H9 (cell line): ENCODE data around the gene FBXL19. TPM values are rescaled to one million over a fixed set of nuclear protein-coding genes. Genes with fewer than 3 reads are reported as not detected.

ENCODE experiments used
- DNase-seq: peaks from one replicate; pipeline ENCODE4 v3.0.0-alpha.2; 2017
- H2AFZ ChIP-seq: one replicate; pipeline ENCODE4 v1.6.1; 2013; ENCODE audit warnings: mild to moderate bottlenecking, low read length, control low read depth, moderate library complexity
- H2AK5ac ChIP-seq: 2 replicates; pipeline ENCODE4 v1.6.1; 2013; ENCODE audit warnings: low read length, control low read depth, mixed read lengths; ENCODE audit not compliant: insufficient read length
- H2BK120ac ChIP-seq: one replicate; pipeline ENCODE4 v1.6.1; 2013; ENCODE audit warnings: low read depth, mild to moderate bottlenecking, low read length, control low read depth, inconsistent platforms; ENCODE audit not compliant: poor library complexity, severe bottlenecking
- H2BK12ac ChIP-seq: 2 replicates; pipeline ENCODE4 v1.6.1; 2013; ENCODE audit warnings: low read length, control low read depth, mixed read lengths, low read depth; ENCODE audit not compliant: insufficient read length
- H2BK15ac ChIP-seq: 2 replicates; pipeline ENCODE4 v1.6.1; 2013; ENCODE audit warnings: low read depth, low read length, control low read depth
- H2BK20ac ChIP-seq: one replicate; pipeline ENCODE4 v1.6.1; 2013; ENCODE audit warnings: low read depth, mild to moderate bottlenecking, low read length, control low read depth, inconsistent platforms; ENCODE audit not compliant: poor library complexity, severe bottlenecking
- H2BK5ac ChIP-seq: 2 replicates; pipeline ENCODE4 v1.6.1; 2013; ENCODE audit warnings: low read length, control low read depth, mixed read lengths; ENCODE audit not compliant: insufficient read length
- H3K14ac ChIP-seq: 2 replicates; pipeline ENCODE4 v1.6.1; 2013; ENCODE audit warnings: low read length, control low read depth; ENCODE audit not compliant: insufficient read depth
- H3K18ac ChIP-seq: 2 replicates; pipeline ENCODE4 v1.6.1; 2013; ENCODE audit warnings: low read depth, mild to moderate bottlenecking, mixed read lengths, low read length, control low read depth; ENCODE audit not compliant: insufficient read length
- H3K23ac ChIP-seq: 2 replicates; pipeline ENCODE4 v1.6.1; 2013; ENCODE audit warnings: low read length, control low read depth, mixed read lengths, low read depth; ENCODE audit not compliant: insufficient read length
- H3K23me2 ChIP-seq: 2 replicates; pipeline ENCODE4 v1.6.1; 2013; ENCODE audit warnings: low read depth, mild to moderate bottlenecking, mixed read lengths, low read length, control low read depth; ENCODE audit not compliant: insufficient read length, poor library complexity, severe bottlenecking
- H3K27ac ChIP-seq: 2 replicates; pipeline ENCODE4 v1.5.1; 2013; ENCODE audit warnings: low read length, control low read depth, mixed read lengths, low read depth; ENCODE audit not compliant: insufficient read length
- H3K27me3 ChIP-seq: 2 replicates; pipeline ENCODE4 v1.6.1; 2013; ENCODE audit warnings: low read length, control low read depth, inconsistent platforms; ENCODE audit not compliant: insufficient read depth
- H3K4ac ChIP-seq: 2 replicates; pipeline ENCODE4 v1.6.1; 2013; ENCODE audit warnings: low read depth, mild to moderate bottlenecking, control low read depth, inconsistent platforms, low read length, moderate library complexity
- H3K4me1 ChIP-seq: 2 replicates; pipeline ENCODE4 v1.6.1; 2013; ENCODE audit warnings: low read length, control low read depth, inconsistent platforms; ENCODE audit not compliant: insufficient read depth
- H3K4me2 ChIP-seq: 2 replicates; pipeline ENCODE4 v1.6.1; 2013; ENCODE audit warnings: low read length, control low read depth, mixed read lengths; ENCODE audit not compliant: insufficient read length, insufficient read depth
- H3K56ac ChIP-seq: 2 replicates; pipeline ENCODE4 v1.6.1; 2013; ENCODE audit warnings: low read depth, mild to moderate bottlenecking, mixed read lengths, low read length, control low read depth; ENCODE audit not compliant: insufficient read length
- H3K79me1 ChIP-seq: 2 replicates; pipeline ENCODE4 v1.6.1; 2013; ENCODE audit warnings: low read depth, mild to moderate bottlenecking, moderate library complexity, low read length, control low read depth, inconsistent platforms; ENCODE audit not compliant: insufficient read depth, poor library complexity, severe bottlenecking
- H3K79me2 ChIP-seq: 2 replicates; pipeline ENCODE4 v1.6.1; 2013; ENCODE audit warnings: low read length, control low read depth, inconsistent platforms; ENCODE audit not compliant: insufficient read depth
- H3K9ac ChIP-seq: 2 replicates; pipeline ENCODE4 v1.6.1; 2013; ENCODE audit warnings: low read length, control low read depth, mixed read lengths; ENCODE audit not compliant: insufficient read length; ENCODE audit errors: extremely low read depth
- H3K9me3 ChIP-seq: one replicate; pipeline ENCODE4 v1.6.1; 2013; ENCODE audit warnings: low read depth, low read length, inconsistent platforms; ENCODE audit not compliant: control insufficient read depth
- H3T11ph ChIP-seq: one replicate; pipeline ENCODE4 v1.6.1; 2013; ENCODE audit warnings: mild to moderate bottlenecking, low read length, control low read depth, inconsistent platforms
- H4K20me1 ChIP-seq: one replicate; pipeline ENCODE4 v1.6.1; 2013; ENCODE audit not compliant: control insufficient read depth, insufficient read length, insufficient read depth
- H4K5ac ChIP-seq: 2 replicates; pipeline ENCODE4 v1.6.1; 2013; ENCODE audit warnings: low read depth, mild to moderate bottlenecking, mixed read lengths, low read length, control low read depth; ENCODE audit not compliant: insufficient read length
- H4K8ac ChIP-seq: replicated peaks from 2 replicates; pipeline ENCODE4 v1.6.1; 2013; ENCODE audit warnings: low read length, control low read depth, mixed read lengths, low read depth; ENCODE audit not compliant: insufficient read length
- H4K91ac ChIP-seq: 2 replicates; pipeline ENCODE4 v1.6.1; 2013; ENCODE audit warnings: low read depth, mild to moderate bottlenecking, moderate library complexity, mixed read lengths, low read length, control low read depth; ENCODE audit not compliant: insufficient read length
- H3K27ac Mint-ChIP-seq, 3 experiments: 2 replicates in 2 of 3; 3 replicates in 1 of 3; pipeline ENCODE4 v1.8.0; 2020 to 2021; ENCODE audit warnings: mixed read lengths in 3 of 3, mild to moderate bottlenecking in 1 of 3, moderate library complexity in 1 of 3
- H3K27me3 Mint-ChIP-seq: 2 replicates; pipeline ENCODE4 v1.8.0; 2021; ENCODE audit warnings: low read depth, mild to moderate bottlenecking, moderate library complexity, mixed read lengths
- H3K36me3 Mint-ChIP-seq, 3 experiments: 2 replicates in 2 of 3; 3 replicates in 1 of 3; pipeline ENCODE4 v1.8.0; 2020 to 2021; ENCODE audit warnings: low read depth in 3 of 3, mixed read lengths in 3 of 3; ENCODE audit not compliant: insufficient read depth in 1 of 3
- H3K4me1 Mint-ChIP-seq, 2 experiments: 2 replicates each; pipeline ENCODE4 v1.8.0; 2020; ENCODE audit warnings: mixed read lengths in 2 of 2
- H3K4me3 Mint-ChIP-seq, 2 experiments: 2 replicates in 1 of 2; 3 replicates in 1 of 2; pipeline ENCODE4 v1.8.0; 2020 to 2021; ENCODE audit warnings: mild to moderate bottlenecking in 2 of 2, mixed read lengths in 2 of 2, moderate library complexity in 1 of 2
- H3K9me3 Mint-ChIP-seq, 2 experiments: 2 replicates in 1 of 2; 3 replicates in 1 of 2; pipeline ENCODE4 v1.8.0; 2020; ENCODE audit warnings: mild to moderate bottlenecking in 2 of 2, mixed read lengths in 2 of 2, moderate library complexity in 1 of 2
- WGBS: extraction: QIAGEN DNeasy Blood & Tissue Kit; methylation state at CpG from one replicate; pipeline ENCODE4 v1.1.7; 2013; ENCODE audit warnings: missing lambda C conversion rate, low lambda C conversion rate, mixed read lengths; ENCODE audit not compliant: insufficient read length; ENCODE audit errors: extremely low coverage; 5-methylcytosine and 5-hydroxymethylcytosine counted together
- total RNA-seq: library from RNA; stranded (reverse); gene quantifications from 2 replicates; pipeline ENCODE4 v1.2.1, GENCODE V29; 2021
- TF ChIP-seq, protein P1 (sequence below): fragments of 200-600 bp; sonication (generic); conservative IDR thresholded peaks from 3 replicates; pipeline ENCODE4 v1.8.0; 2021; ENCODE audit warnings: antibody characterized with exemption, mild to moderate bottlenecking

FBXL19 gene
- total RNA-seq, 1 experiment from 2014 or later = 66.8 TPM

DNA sequence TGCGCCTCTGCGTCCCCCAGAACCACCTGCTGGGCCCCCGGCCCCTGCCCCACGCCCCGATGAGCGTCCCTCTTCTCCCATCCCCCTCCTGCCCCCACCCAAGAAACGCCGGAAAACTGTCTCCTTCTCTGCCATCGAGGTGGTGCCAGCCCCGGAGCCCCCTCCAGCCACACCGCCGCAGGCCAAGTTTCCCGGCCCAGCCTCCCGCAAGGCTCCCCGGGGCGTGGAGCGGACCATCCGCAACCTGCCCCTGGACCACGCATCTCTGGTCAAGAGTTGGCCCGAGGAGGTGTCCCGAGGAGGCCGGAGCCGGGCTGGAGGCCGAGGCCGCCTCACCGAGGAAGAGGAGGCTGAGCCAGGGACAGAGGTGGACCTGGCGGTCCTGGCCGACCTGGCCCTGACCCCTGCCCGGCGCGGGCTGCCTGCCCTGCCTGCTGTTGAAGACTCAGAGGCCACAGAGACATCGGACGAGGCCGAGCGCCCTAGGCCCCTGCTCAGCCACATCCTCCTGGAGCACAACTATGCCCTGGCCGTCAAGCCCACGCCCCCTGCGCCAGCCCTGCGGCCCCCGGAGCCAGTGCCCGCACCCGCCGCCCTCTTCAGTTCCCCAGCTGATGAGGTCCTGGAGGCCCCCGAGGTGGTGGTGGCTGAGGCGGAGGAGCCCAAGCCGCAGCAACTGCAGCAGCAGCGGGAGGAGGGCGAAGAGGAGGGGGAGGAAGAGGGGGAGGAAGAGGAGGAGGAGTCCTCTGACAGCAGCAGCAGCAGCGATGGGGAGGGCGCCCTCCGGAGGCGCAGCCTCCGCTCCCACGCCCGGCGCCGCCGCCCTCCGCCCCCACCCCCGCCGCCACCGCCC is 56.0 kb downstream of the FBXL19 start:
- peaks cover 38 to 77% (median 70%) of the 10 kb centered on the region in 3 experiments for H3K36me3 Mint-ChIP-seq
- H3K9me3 ChIP-seq = no peaks in the 10 kb centered on the region
- DNase-seq = no peak

More for the DNA sequence above, 56.0 kb downstream of the FBXL19 start:
- Histone ChIP-seq H3K4me1 (no peaks in the 10 kb centered on the region), H2AK5ac (no peak overlapping the region), H3K18ac (no peak overlapping the region), H3K27me3 (no peaks in the 10 kb centered on the region), H2BK5ac (no peak overlapping the region), H4K20me1 (no peaks in the 10 kb centered on the region), H3K4ac (no peak overlapping the region), H3K79me1 (no peaks in the 10 kb centered on the region), H3K79me2 (no peaks in the 10 kb centered on the region), H3K14ac (no peak overlapping the region), H4K91ac (no peak overlapping the region), H3K27ac (no peak overlapping the region), H3K56ac (no peak overlapping the region), H2BK15ac (no peak overlapping the region), H3K4me2 (no peak overlapping the region), H4K8ac (no peak overlapping the region), H3K23ac (no peak overlapping the region), H2BK20ac (no peak overlapping the region), H3K23me2 (no peaks in the 10 kb centered on the region), H3K9ac (no peak overlapping the region), H2BK12ac (no peak overlapping the region), H4K5ac (no peak overlapping the region), H2AFZ (no peak overlapping the region), H3T11ph (no peak overlapping the region), H2BK120ac (no peak overlapping the region)
- WGBS = no CpG with 5 or more reads among the region's 62 CpGs
- Mint-ChIP-seq H3K27ac (no peak overlapping the region), H3K9me3 (no peaks in the 10 kb centered on the region; a peak in 1 of 5 replicates), H3K4me1 (no peaks in the 10 kb centered on the region), H3K4me3 (no peak overlapping the region), H3K27me3 (no peaks in the 10 kb centered on the region; the same call in 1 of the 2 replicates)
- TF ChIP-seq, protein P1, sequence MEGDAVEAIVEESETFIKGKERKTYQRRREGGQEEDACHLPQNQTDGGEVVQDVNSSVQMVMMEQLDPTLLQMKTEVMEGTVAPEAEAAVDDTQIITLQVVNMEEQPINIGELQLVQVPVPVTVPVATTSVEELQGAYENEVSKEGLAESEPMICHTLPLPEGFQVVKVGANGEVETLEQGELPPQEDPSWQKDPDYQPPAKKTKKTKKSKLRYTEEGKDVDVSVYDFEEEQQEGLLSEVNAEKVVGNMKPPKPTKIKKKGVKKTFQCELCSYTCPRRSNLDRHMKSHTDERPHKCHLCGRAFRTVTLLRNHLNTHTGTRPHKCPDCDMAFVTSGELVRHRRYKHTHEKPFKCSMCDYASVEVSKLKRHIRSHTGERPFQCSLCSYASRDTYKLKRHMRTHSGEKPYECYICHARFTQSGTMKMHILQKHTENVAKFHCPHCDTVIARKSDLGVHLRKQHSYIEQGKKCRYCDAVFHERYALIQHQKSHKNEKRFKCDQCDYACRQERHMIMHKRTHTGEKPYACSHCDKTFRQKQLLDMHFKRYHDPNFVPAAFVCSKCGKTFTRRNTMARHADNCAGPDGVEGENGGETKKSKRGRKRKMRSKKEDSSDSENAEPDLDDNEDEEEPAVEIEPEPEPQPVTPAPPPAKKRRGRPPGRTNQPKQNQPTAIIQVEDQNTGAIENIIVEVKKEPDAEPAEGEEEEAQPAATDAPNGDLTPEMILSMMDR = no peak; the same call in 2 of the 3 replicates
